ENCODE measurements around the gene PLD1.
"Not testable (repeated sequence)": the region's sequence is repeated elsewhere in the genome, so short reads cannot be mapped to it uniquely, and the experiment has no call there.

PLD1 gene

DNA sequence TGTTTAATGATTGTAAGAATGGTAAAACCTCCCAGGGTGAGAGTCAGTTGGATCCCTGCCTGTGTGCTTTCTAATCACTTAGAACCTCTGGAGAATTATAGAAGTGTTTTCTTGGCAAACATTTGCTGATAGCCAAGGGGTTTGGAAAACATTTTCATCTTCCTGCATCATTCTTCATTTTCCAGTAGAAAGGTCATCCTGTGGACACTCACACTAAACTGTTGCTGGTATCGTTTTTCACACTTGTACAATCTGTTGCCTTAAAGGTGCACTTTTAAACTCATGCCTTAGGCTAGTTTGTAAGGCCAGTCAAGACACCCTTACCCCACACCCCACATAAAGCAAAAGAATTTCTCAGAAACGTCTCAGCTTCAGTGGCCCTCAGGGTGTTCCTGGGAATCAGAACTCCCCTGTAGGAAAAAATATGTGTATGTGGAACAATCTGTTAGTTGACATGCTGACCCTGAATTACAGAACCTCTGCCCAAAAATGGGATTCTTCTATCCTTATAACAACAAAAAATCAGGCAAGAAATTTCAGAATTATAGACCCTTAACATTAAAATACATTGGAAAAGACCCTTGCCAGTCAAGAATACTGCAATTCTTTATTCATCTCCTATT, 5.8 kb upstream of the PLD1 start:
- no peak for DNase-seq (ENCODE audit: low spot score)

DNA sequence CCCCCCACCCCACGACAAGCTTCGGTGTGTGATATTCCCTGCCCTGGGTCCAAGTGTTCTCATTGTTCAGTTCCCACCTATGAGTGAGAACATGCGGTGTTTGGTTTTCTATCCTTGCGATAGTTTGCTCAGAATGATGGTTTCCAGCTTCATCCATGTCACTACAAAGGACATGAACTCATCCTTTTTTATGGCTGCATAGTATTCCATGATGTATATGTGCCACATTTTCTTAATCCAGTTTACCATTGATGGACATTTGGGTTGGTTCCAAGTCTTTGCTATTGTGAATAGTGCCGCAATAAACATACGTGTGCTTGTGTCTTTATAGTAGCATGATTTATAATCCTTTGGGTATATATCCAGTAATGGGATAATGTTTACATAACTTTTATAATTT, 4.4 kb upstream of the PLD1 start:
- not testable (repeated sequence) for DNase-seq (ENCODE audit: low spot score)

GRCh38 chr3:171813897-171814460, 3.7 kb upstream of the PLD1 start:
- no peak for DNase-seq (ENCODE audit: low spot score)

DNA sequence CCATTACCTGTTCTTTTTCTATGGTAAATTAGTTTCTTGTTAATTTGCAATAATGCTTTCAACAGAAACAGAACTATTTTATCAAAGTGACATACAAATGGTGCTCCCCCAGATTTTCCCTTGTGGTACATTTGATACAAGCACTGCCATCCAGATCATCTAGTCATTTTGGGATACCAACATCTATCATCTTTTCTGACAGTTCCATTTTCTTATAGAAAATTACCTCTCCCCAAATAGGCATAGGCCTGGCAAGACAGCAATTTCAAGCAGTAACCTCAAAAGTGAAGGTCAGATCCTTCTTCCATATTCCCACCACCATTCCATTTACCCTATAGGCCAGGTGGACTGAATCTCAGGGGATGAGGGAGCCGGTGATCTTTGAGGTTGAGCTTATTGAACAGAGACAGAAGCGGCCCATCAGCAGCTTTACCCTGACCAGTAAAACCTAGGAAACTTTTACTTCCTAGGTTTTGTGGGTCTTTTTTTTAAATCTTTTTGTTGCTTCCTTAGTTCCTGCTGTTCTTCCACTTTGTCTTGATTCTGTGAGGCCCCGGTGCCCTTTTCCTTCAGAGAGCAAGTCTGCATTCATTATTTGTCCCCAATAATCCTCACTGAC, 3.1 kb upstream of the PLD1 start:
- no peak for DNase-seq (ENCODE audit: low spot score)

GRCh38 chr3:171812811-171813210, 2.5 kb upstream of the PLD1 start:
- DNase-seq (ENCODE audit: low spot score) = no peak

- DNase-seq (ENCODE audit: low spot score) = no peak
Observed at GRCh38 chr3:171811913-171812335, 1.6 kb upstream of the PLD1 start.

DNA sequence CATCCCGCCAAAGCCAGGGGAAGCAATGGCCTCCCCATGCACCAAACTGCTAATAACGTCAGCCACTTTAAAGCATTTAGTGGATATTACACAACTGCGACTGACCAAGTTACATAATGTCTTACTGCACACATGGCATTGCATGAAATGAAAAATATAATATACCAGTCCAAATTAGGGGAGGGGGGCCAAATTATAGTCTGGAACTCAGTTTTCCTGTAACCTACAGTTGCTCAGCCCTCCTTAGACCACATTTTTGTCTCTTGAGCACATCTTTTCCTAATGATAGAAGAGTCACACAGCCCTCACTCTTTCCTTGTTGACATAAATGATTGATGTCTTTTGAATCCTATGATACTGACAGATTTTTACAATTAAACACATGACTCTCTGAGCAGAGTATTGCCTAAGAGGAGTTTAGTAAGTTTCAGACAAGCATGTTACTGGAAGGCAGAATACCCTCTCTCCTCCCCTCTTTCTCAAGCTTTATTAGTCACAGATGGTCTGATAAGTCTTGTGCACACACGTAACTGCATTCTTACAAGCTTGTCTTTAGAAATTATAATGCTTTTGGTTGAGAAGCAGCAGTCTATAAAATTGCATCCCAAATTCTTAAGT, 1.1 kb upstream of the PLD1 start:
- DNase-seq (ENCODE audit: low spot score) = no peak

GRCh38 chr3:171810629-171811294, 479 bp upstream of the PLD1 start:
- no peak for DNase-seq (ENCODE audit: low spot score)

DNA sequence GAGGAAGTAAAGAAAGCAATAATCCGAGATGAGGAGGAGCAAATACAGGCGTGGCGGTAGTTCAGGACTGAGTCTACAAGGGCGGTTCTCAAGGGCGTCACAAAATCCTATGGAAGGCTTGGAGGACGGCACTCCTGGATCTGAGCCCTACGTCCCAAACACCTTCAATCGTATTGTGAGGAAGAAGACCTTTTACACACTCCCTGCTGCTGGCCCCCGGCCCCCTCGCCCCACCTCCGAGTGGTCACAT, 747 bp downstream of the PLD1 start:
- no peak for DNase-seq (ENCODE audit: low spot score)

- no peak for DNase-seq (ENCODE audit: low spot score)
Observed at GRCh38 chr3:171807806-171808205, 2.5 kb downstream of the PLD1 start.

DNA sequence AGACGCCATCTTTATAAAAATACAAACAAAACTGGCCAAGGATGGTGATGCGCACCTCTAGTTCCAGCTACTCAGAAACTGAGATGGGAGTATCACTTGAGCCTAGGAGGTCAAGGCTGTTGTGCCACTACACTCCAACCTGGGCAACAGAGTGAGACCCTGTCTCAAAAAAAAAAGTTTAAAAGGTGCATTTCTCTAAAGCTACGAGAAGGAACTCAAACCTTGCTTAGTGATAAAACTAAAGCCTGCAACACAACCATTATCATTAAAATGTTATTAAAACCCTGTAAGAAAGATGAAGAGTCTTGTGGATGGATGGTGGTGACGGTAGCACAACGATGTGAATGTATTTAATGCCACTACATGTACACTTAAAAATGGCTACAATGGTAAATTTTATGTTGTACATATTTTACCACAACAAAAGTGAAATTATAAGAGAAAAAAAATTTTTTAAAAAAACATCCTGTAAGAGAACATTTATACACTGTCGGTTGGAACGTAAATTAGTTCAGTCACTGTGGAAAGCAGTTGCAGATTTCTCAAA, 3.1 kb downstream of the PLD1 start:
- no peak for DNase-seq (ENCODE audit: low spot score)

DNA sequence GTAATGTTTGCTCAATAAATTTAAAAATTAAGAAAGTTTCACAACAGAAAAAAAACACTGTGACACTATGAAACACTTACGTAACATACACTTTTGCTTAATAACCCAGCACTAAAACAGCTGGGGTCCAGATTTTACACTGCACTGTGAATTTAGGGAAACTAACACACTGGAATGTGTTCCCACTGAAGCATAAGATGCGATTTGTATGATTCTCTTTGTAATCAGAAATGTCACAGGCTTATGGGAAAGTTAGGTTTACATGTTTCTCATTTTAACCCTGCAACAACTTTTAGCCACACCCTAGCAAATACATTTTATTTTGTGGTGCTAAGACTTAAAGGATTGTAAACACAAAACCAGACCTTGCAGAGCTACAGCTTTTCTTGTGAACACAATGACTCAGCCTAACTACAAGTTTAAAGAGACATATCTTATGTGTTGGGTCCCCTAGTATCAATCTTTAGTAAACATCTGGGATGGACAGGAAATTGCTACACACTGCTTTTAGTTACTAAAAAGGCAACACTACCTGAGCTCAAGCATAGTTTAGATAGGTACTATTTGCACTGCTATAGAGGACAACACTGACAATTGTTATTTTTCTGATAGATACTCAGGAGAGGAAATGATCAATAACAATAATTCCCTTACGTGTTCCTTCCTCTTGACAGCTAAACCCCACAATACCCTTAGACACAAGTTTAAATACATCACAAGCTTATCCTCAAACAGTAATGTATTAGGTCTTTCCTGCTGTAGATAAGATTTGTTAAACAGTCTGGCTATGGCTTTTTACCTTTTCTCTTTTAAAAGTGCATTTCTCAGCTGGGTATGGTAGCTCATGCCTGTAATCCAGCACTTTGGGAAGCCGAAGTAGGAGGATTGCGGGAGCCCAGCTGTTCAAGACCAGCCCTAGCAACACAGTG, 3.8 kb downstream of the PLD1 start:
- no peak for DNase-seq (ENCODE audit: low spot score)

DNA sequence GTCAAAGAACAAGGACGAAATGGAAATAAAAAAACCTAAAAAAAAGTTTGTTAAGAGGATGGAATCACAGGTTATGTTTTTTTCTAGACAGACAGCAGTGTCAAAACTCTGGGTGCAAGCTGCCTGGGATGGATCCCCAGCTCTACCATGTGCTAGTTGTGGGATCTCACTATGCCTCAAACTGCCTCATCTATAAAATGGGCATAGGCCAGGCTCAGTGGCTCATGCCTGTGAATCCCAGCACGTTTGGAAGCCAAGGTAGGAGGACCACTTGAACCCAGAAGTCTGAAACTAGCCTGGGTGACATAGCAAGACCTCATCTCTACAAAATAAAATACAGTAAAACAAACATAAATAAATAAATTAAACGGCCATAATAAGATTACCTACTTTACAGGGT, 4.6 kb downstream of the PLD1 start:
- DNase-seq (ENCODE audit: low spot score) = no peak

DNA sequence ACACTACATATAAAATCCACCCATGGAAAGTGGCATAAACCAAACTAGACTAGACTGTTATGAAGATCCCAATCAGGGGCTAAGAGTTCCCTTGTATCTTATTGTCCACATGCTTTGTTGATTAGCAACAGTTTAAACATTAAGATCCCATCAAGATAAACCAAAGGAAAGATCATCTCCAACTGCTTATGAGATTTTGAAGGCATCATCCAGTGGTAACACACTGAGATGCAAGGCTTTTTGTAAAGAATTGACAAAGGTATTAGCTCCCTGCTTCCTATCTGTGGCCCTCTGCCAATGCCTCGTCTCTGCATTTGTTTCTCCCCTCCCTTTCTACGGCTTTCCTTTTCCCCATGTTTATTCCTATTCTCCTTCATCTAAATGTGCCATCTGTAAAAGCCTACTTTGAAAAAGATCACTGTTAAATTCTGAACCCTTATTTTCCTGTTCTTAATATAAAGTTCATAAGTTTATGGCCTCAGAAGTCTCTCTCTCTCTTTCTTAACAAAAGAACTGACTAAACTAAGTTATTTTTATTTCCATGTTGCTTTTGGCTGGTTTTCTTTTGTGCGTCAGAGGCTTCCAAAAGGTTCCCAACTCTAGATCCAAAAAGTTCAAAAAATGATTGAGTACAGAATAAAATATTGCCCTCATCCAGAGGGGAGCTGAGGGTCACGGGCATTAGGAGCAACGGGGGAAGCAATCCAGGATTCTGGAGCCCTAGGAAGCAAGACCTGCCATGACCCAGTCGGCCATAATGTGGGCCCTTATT, 5.5 kb downstream of the PLD1 start:
- DNase-seq (ENCODE audit: low spot score) = no peak

GRCh38 chr3:171803044-171803443, 7.2 kb downstream of the PLD1 start:
- DNase-seq (ENCODE audit: low spot score) = no peak

- DNase-seq (ENCODE audit: low spot score) = no peak
Observed at GRCh38 chr3:171802590-171802956, 7.7 kb downstream of the PLD1 start.

DNA sequence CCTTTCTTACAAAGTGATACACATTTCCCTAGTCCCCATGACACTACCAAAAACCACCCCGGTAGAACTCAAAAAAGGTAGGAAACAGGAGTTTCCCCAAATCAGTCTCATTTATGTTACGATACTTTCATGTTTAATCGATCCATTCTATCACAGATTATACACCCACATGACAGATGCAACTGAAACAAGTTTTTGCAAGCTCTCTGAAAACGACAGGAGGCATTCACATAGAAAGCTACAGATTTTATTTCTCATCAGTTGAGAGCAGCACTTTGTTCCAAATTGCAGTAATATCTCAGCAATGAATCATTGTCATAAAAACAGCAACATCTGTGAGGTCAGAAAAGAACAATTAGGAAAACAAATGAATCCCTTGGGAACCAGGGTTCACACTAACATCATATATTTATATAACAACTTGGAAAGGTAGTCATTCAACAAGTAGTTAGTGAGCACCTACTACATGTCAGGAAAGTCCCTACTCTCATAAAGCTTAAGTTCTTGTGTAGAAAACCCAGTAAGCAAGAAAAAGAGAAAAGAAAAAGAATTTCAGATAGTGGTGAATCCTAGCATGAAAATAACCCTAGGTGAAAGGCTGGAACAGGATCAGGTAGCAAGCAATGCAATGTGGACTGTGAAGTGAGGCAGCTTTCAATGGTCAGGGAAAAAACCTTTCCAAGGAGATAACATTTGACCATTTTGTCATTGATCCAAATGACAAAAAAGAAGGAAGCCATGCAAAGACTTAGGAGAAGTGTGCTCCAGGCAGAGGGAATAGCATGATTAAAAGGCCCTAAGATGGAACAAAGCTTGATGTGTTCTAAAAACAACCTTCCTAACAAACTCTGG, 8.3 kb downstream of the PLD1 start:
- no peak for DNase-seq (ENCODE audit: low spot score)

- DNase-seq (ENCODE audit: low spot score) = no peak
Observed at GRCh38 chr3:171799501-171799900, 10.8 kb downstream of the PLD1 start.

DNA sequence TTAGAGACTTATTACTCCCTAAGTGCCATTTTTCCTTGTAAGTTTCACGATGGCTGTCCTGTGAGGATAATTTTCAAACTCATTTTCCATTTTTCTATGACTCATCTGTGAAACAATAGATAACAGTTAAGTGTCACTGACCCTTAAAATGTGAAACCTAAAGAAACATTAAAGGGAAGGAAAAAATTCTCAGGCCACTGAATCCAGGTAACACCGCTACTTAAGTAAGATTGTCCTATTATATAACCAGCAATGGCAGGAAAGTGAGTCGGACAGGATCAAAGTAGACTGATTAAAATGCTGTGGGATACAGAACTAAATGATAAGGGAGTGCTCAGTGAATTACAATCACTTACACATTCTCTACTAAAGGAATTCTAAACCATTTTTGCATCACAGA, 12.4 kb downstream of the PLD1 start:
- no peak for DNase-seq (ENCODE audit: low spot score)

- DNase-seq (ENCODE audit: low spot score) = no peak
Observed at GRCh38 chr3:171797265-171797679, 13.0 kb downstream of the PLD1 start.

Data from ecto neural progenitor cell (in vitro differentiated cells).